HepG2 (cell line): ENCODE data around the gene IQSEC1. TPM values are rescaled to one million over a fixed set of nuclear protein-coding genes. Genes with fewer than 3 reads are reported as not detected.

Experiments
- ATAC-seq: fragments of 200-7000 bp; cut with Tn5 transposase; 3 replicates; pipeline ENCODE4 v1.9.1; 2020; ENCODE audit warnings: mild to moderate bottlenecking, moderate library complexity
- BruUV-seq: library from RNA; stranded (reverse); fragments of 400-500 nt; replicated peaks from 2 replicates; lab custom pipeline; 2021; lab: Mats Ljungman, UMichigan
- CTCF ChIA-PET: fragments of 300-600 bp; formaldehyde crosslinking; extraction: SDS; loops from one replicate; lab custom pipeline; 2021; ENCODE audit warnings: low total read pairs, inconsistent platforms, low intra/inter-chr PET ratio; lab: Yijun Ruan, JAX
- POLR2A ChIA-PET: fragments of 350-600 bp; sonication (Branson Sonifier 250); formaldehyde crosslinking; loops from one replicate; lab custom pipeline; 2020; ENCODE audit warnings: antibody characterized with exemption, inconsistent platforms; lab: Yijun Ruan, JAX
- DNase-seq: peaks from one replicate; pipeline ENCODE4 v3.0.0-alpha.2; 2015; ENCODE audit warnings: low spot score
- FAIRE-seq: peaks from 3 replicates; lab custom pipeline; 2011; peaks lifted over from hg19 to GRCh38; lab: Jason Lieb, UNC
- H2AFZ ChIP-seq: one replicate; pipeline ENCODE4 v1.6.1; 2011; ENCODE audit warnings: low read length, inconsistent platforms
- H3K27ac ChIP-seq: fragments of 300-600 bp; 3 replicates; pipeline ENCODE4 v1.8.0; 2011; ENCODE audit warnings: mixed run types, mild to moderate bottlenecking, mixed read lengths, low read length, inconsistent platforms; ENCODE audit not compliant: insufficient read depth; ENCODE audit errors: extremely low read length
- H3K27me3 ChIP-seq, 2 experiments: fragments of 200-600 bp in 1 of 2; 2 replicates in 1 of 2; 3 replicates in 1 of 2; pipeline versions ENCODE4 v1.6.0 to v1.8.0; 2011; ENCODE audit warnings: low read length in 2 of 2, mild to moderate bottlenecking in 2 of 2, moderate library complexity in 2 of 2, inconsistent platforms in 1 of 2; ENCODE audit not compliant: insufficient read depth in 2 of 2, control insufficient read depth in 1 of 2
- H3K36me3 ChIP-seq, 2 experiments: fragments of 200-600 bp in 1 of 2; replicated peaks in 1 of 2; 2 replicates in 1 of 2; 3 replicates in 1 of 2; pipeline versions ENCODE4 v1.5.1 to v1.8.0; 2011; ENCODE audit warnings: low read length in 2 of 2, inconsistent platforms in 1 of 2; ENCODE audit not compliant: insufficient read depth in 2 of 2, control insufficient read depth in 1 of 2
- H3K4me1 ChIP-seq: 2 replicates; pipeline ENCODE4 v1.5.1; 2012; ENCODE audit warnings: low read length, inconsistent platforms; ENCODE audit not compliant: insufficient read depth
- H3K4me2 ChIP-seq: 2 replicates; pipeline ENCODE4 v1.6.0; 2011; ENCODE audit warnings: low read depth, low read length, inconsistent platforms
- H3K4me3 ChIP-seq, 3 experiments: fragments of 200-600 bp in 1 of 3; sonication (generic), shearing (Covaris generic) in 1 of 3; replicated peaks in 1 of 3; 2 replicates each; pipeline ENCODE4 v1.5.1; 2011 to 2016; ENCODE audit warnings: low read length in 3 of 3, inconsistent platforms in 2 of 3, low read depth in 2 of 3, mild to moderate bottlenecking in 2 of 3, control low read depth in 1 of 3, mixed read lengths in 1 of 3; ENCODE audit not compliant: insufficient read depth in 1 of 3
- H3K79me2 ChIP-seq: one replicate; pipeline ENCODE4 v1.6.1; 2011; ENCODE audit warnings: low read length, inconsistent platforms; ENCODE audit not compliant: insufficient read depth
- H3K9ac ChIP-seq: 2 replicates; pipeline ENCODE4 v1.6.0; 2011; ENCODE audit warnings: mild to moderate bottlenecking, low read depth, low read length, inconsistent platforms; ENCODE audit not compliant: insufficient read depth
- H3K9me3 ChIP-seq: 2 replicates; pipeline ENCODE4 v1.5.1; 2012; ENCODE audit warnings: mild to moderate bottlenecking, low read length
- H4K20me1 ChIP-seq: 2 replicates; pipeline ENCODE4 v1.6.0; 2011; ENCODE audit warnings: inconsistent platforms, mild to moderate bottlenecking, low read length, moderate library complexity; ENCODE audit not compliant: insufficient read depth
- AGO2 ChIP-seq: fragments of 200-400 bp; formaldehyde crosslinking; optimal IDR thresholded peaks from 2 replicates; pipeline ENCODE3; 2017; ENCODE audit warnings: mild to moderate bottlenecking, low read depth, low read length, moderate library complexity
- FOSL2 ChIP-seq: sonication (generic); formaldehyde crosslinking; IDR thresholded peaks from 2 replicates; pipeline ENCODE4 v1.4.0; 2020; ENCODE audit warnings: missing genetic modification reagents
- ZKSCAN5 ChIP-seq: sonication (generic); formaldehyde crosslinking; IDR thresholded peaks from 2 replicates; pipeline ENCODE4 v1.5.1; 2020; ENCODE audit warnings: mild to moderate bottlenecking, missing genetic modification reagents
- WGBS: methylation state at CpG from one replicate; pipeline ENCODE4 v1.1.6; 2017; ENCODE audit warnings: low lambda C conversion rate; 5-methylcytosine and 5-hydroxymethylcytosine counted together
- in situ Hi-C: cut with HindIII; loops from 2 replicates; pipeline ENCODE4 v1.10.0; 2017; ENCODE audit warnings: low pct_unique_long_range_greater_than_20kb; ENCODE audit not compliant: extremely low pct_ligation_motif_present
- intact Hi-C: fragments of 100-400 bp; cut with micrococcal nuclease; formaldehyde crosslinking; loops from one replicate; pipeline ENCODE4 v1.10.0; 2022; ENCODE audit not compliant: unreplicated experiment
- polyA plus RNA-seq, 8 experiments: library from polyadenylated mRNA; depleted of rRNA in 3 of 8; stranded (reverse) in 7 of 8; unstranded in 1 of 8; fragments of >200 nt; fragmentation: Illumina TruSeq in 4 of 8; extraction: Trizol in 4 of 8; gene quantifications; 2 replicates each; pipeline versions ENCODE4 v1.2.1 to v1.2.3, GENCODE V29; 2011 to 2016; ENCODE audit warnings: low read depth in 4 of 8, missing spikeins in 1 of 8, mixed read lengths in 1 of 8; ENCODE audit not compliant: insufficient read depth in 1 of 8
- total RNA-seq, 5 experiments: library from RNA; depleted of rRNA; stranded (reverse); fragments of >200 nt; fragmentation: Illumina TruSeq; extraction: Trizol; gene quantifications; 2 replicates each; pipeline ENCODE4 v1.2.3, GENCODE V29; 2016; ENCODE audit warnings: low read depth in 1 of 5
- TF ChIP-seq, protein P1 (sequence below): sonication (generic); formaldehyde crosslinking; IDR thresholded peaks from 2 replicates; pipeline ENCODE4 v1.4.0; 2020; ENCODE audit warnings: mild to moderate bottlenecking, missing genetic modification reagents, borderline replicate concordance

The IQSEC1 gene
- total and polyA plus RNA-seq, 2 of the 13 experiments (the other 11 are each of a cell fraction or from before 2014, with no cell fraction given): 17.4 to 20.2 TPM

DNA sequence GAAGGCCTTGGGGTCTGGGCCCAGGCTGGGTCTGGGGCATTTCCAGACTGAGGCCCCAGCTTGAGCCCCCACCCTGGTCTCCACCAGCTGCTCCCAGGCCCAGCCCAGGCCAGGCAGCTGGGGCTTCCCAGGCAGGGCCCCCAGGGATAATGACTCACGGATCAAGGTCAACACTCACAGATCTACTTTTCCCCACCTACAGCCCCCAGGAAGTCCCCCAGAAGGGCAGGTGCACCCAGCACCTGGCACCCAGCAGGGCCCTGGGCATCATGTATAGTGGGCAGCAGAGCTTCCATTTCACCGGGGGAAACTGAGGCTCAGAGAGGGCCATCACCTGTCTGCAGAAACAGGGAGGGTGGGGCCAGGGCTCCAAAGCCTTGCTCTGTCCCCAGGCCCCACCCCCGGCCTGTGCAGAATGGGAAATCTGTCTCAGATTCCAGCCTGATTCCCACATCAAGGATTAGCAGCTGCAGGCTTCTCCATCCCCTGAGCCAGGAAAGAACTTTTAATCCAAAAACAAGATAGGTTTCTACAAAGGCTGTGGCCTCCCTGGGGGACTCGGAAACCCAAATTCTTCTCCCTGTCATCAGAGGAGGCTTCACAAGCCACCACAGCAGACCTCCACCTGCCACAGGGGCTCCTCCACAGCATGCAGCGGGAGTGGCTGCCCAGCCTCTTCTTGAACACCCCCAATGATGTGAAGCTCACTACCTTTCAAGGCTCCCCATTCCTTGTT, 49.8 kb downstream of the IQSEC1 start:
- no peaks in the 10 kb centered on the region for H3K4me1 ChIP-seq
- H3K9me3 ChIP-seq: no peaks in the 10 kb centered on the region
- 100% methylated on average over 1 of the region's 5 CpGs for WGBS
- no peak overlapping the region for H3K27ac ChIP-seq
- no peak overlapping the region for H3K4me3 ChIP-seq
- no peaks in the 10 kb centered on the region for H3K36me3 ChIP-seq
- H3K27me3 ChIP-seq: no peaks in the 10 kb centered on the region
- no TSS peak for BruUV-seq
- FAIRE-seq: no peak
- no peak overlapping the region for H3K4me2 ChIP-seq
- no peaks in the 10 kb centered on the region for H3K79me2 ChIP-seq
- ChIA-PET POLR2A (no interaction called here), CTCF (no interaction called here)
- intact Hi-C loops (no loop called here), in situ Hi-C loops (no loop called here)
- no peak overlapping the region for H2AFZ ChIP-seq
- no peaks in the 10 kb centered on the region for H4K20me1 ChIP-seq
- no peak for ATAC-seq
- no peak for DNase-seq
- TF ChIP-seq FOSL2 (CRISPR knock-in tag): peak; percentile 14; the same call in 1 of the 2 replicates
- no peak for TF ChIP-seq ZKSCAN5 (CRISPR knock-in tag)
- TF ChIP-seq, all 625 proteins: peak for 1
- no peak overlapping the region for H3K9ac ChIP-seq

DNA sequence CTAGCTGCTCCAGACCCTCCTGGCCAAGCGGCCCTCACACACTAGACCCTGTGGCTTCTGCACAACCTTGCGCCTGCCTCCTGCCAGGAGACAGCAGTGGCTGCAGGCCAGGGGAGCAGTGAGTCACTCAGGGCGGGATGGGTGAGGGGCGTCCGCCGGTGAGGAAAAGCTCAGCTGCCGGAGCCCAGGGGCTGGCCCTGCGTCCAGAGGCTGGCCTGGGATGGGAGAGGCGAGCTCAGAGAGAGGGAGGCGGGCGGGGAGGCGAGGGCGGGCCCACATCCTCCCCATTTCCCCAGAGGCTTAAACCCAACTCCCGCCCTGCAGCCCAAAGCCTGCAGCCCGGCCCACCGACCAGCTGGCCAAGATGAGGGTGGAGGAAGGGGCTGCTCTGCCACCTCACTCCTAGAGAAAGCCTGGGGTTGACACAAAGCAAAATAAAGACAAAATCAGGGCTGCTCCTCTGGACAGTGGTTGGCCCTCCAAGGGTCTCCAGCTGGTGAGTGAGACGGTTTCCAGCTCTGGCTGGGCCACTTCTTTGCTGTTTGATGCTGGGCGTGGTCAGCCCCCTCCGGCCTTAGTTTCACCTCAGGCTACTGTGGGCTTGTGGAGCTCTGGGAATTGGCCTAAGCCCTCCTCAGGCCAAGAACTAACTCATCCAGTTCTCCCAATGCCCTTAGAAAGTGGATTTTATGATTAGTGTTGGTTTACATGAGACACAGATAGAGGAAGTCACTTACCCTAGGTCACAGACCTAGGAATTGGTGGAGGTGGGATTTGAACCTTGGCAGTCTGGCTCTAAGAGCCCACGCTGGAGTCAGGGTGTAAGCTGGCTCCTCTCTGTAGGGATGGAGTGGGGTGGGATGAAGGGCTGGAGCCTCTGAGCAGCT, 50.6 kb downstream of the IQSEC1 start:
- TF ChIP-seq, protein P1, sequence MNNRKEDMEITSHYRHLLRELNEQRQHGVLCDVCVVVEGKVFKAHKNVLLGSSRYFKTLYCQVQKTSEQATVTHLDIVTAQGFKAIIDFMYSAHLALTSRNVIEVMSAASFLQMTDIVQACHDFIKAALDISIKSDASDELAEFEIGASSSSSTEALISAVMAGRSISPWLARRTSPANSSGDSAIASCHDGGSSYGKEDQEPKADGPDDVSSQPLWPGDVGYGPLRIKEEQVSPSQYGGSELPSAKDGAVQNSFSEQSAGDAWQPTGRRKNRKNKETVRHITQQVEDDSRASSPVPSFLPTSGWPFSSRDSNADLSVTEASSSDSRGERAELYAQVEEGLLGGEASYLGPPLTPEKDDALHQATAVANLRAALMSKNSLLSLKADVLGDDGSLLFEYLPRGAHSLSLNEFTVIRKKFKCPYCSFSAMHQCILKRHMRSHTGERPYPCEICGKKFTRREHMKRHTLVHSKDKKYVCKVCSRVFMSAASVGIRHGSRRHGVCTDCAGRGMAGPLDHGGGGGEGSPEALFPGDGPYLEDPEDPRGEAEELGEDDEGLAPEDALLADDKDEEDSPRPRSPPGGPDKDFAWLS (CRISPR knock-in tag): no peak
- peak; percentile 25 for TF ChIP-seq AGO2
- intact Hi-C loops: no loop called here
- H3K27ac ChIP-seq: no peak overlapping the region
- in situ Hi-C loops: no loop called here
- 91% methylated on average over 19 of the region's 20 CpGs for WGBS
- no peaks in the 10 kb centered on the region for H3K27me3 ChIP-seq
- no peak overlapping the region for H3K4me3 ChIP-seq
- H3K4me2 ChIP-seq: no peak overlapping the region
- no peaks in the 10 kb centered on the region for H3K4me1 ChIP-seq
- H3K9me3 ChIP-seq: no peaks in the 10 kb centered on the region
- no peak for FAIRE-seq
- no peaks in the 10 kb centered on the region for H3K79me2 ChIP-seq
- no peak overlapping the region for H3K9ac ChIP-seq
- no peak for DNase-seq
- POLR2A ChIA-PET: no interaction called here
- CTCF ChIA-PET: no interaction called here
- no TSS peak for BruUV-seq
- H4K20me1 ChIP-seq: no peaks in the 10 kb centered on the region
- no peak for ATAC-seq
- H2AFZ ChIP-seq: no peak overlapping the region
- no peaks in the 10 kb centered on the region for H3K36me3 ChIP-seq
